GM15510 (cell line): ENCODE measurements around the gene PCP4L1.

ENCODE experiments used
- POLR2A ChIP-seq: IDR thresholded peaks from 3 replicates; pipeline ENCODE4 v1.6.1; 2011; ENCODE audit warnings: borderline replicate concordance; ENCODE audit not compliant: insufficient read length; ENCODE audit errors: extremely low read depth

The PCP4L1 gene

GRCh38 chr1:161258439-161259344, at the start of gene PCP4L1:
Gene PCP4L1 (plus strand): TSS chr1:161258745. CDS start chr1:161258975, 230 bp downstream.
- peak; percentile 36 for TF ChIP-seq POLR2A

GRCh38 chr1:161209790-161210409, 48.6 kb upstream of the PCP4L1 start:
- TF ChIP-seq POLR2A = no peak

- TF ChIP-seq POLR2A = no peak
These were observed 44.2 kb upstream of the PCP4L1 start for GRCh38 chr1:161214369-161214768.

GRCh38 chr1:161215076-161215475, 43.5 kb upstream of the PCP4L1 start, which contains the start of gene FCER1G:
Gene FCER1G (plus strand): TSS chr1:161215295. CDS start chr1:161215322, 27 bp downstream.
- TF ChIP-seq POLR2A = no peak

GRCh38 chr1:161216945-161217712, 41.4 kb upstream of the PCP4L1 start:
- no peak for TF ChIP-seq POLR2A

- TF ChIP-seq POLR2A = no peak
These were observed 40.7 kb upstream of the PCP4L1 start for GRCh38 chr1:161217831-161218230.

GRCh38 chr1:161218301-161219077, 40.1 kb upstream of the PCP4L1 start:
- TF ChIP-seq POLR2A = no peak

GRCh38 chr1:161219078-161219892, 39.3 kb upstream of the PCP4L1 start:
- TF ChIP-seq POLR2A = no peak

GRCh38 chr1:161220002-161220401, 38.5 kb upstream of the PCP4L1 start:
- TF ChIP-seq POLR2A = no peak

- TF ChIP-seq POLR2A = no peak
These were observed 36.1 kb upstream of the PCP4L1 start for GRCh38 chr1:161222175-161223019.

- TF ChIP-seq POLR2A = no peak
These were observed 34.5 kb upstream of the PCP4L1 start for GRCh38 chr1:161223805-161224694.

GRCh38 chr1:161225178-161225533, 33.4 kb upstream of the PCP4L1 start:
- TF ChIP-seq POLR2A = no peak
